Measurements from ENCODE around the gene NCCRP1.

GRCh38 chr19:39177736-39178135, 19.0 kb upstream of the NCCRP1 start:
- TF ChIP-seq CTCF (conservative IDR thresholded peaks at IDR 0.05) (no peak), EZH2 (IDR thresholded peaks at IDR 0.05; ENCODE audit: low read depth) (no peak)

Data from PC-9 (cell line).